ENCODE results near the gene TRIO.

Gene TRIO

DNA sequence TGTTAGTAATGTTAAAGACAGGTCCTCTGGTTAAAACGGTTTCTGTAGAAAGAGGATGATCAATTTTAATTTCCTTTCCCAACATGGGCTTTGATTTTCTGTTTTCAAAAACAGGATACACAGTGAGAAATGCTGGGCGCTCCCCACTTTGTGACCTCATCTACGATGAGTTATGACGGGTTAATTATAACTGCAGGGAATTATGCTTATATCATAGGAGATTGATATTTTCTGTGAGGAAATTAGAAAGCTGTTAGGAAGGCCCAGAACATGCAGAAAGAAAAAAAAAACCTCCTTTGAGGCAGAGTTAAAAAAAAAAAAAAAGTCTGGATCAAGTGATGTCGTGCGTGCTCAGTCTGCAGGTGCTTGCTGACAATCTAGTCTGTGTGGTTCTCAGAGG lies 261.6 kb downstream of the TRIO start:
- no peak for DNase-seq

DNA sequence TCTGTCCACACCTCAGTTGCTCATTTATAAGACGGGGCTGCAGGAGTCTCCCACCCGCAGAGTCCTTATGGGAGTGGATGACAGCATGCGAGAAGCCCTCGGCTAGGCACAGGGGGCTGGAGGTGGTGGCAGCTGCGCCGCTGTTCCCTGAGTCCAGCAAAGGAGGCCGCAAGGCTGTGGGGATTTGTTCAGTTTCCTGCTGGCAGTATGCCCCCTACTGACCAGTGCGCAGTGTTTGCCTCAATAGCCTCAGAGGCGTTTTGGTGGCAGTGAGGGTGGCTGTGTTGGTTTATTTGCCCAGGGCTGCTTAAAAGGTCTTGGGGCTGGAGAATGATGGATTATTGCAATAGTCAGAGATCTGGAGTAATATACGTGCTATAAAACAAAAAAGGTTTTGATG lies 262.1 kb downstream of the TRIO start:
- DNase-seq, result no peak

DNA sequence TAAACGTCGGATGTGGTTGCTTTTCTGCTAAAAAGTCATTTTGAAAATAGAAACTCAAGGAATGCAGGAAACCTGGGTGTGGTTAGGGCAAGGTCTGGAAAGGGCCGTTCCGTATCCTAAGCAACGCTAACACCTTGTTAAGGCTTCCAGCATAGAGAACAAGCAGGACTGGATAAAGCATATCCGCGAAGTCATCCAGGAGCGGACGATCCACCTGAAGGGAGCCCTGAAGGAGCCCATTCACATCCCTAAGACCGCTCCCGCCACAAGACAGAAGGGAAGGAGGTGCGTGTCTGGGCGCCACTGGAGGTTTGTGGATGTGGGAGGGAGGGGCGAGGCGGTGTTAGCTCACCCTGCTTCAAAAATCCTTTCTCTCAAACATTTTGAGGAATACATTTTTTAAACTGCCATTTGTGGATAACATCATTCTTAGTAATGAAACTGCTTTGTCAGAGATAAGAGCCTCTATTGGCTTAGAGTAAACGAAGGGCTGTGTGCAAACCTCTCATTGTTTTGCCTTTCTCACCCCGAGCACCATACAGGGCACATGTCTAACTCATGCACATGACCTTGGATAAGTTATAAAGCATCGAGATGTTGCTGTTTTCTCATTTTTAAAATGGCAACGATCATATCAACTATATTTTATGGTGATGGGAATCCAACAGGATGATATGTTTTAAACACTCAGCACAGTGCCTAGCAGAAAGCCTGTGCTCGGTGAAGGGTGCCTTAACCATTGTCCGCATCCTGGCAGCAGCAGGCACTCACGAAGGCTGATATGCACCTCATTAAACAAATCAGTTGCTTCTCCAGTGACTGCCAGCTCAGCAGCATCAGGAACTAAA lies 262.8 kb downstream of the TRIO start:
- no peak for DNase-seq

DNA sequence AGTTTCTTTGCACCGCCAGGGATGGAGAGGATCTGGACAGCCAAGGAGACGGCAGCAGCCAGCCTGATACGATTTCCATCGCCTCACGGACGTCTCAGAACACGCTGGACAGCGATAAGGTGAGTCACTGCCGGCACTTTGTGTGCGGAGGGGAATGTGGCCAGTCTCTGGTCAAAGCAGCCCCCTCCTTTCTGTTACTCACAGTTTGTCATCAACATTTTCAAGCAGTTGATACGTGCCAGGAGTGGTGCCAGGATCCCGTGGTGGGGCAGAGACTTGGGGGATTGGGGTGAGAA lies 263.4 kb downstream of the TRIO start:
- DNase-seq, result no peak

DNA sequence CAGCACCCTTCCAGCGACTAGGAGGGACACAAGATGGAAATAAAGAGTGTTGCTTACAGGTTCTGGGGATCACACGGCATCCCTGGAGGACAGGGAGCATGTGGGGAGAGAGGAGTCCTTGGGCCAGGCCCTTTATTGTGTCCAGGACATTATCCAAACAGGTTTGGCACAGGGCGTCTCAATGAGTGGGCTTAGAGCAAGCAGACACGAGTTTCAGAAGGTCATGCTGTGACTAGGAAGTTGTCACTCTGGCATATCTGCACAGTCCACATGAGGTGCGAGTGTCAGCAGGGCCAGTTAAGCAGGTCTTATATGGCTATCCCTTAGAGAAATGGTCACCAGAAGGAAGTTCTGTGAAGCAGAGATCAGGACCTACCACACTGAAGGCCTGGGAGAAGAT lies 263.9 kb downstream of the TRIO start:
- DNase-seq, result no peak

DNA sequence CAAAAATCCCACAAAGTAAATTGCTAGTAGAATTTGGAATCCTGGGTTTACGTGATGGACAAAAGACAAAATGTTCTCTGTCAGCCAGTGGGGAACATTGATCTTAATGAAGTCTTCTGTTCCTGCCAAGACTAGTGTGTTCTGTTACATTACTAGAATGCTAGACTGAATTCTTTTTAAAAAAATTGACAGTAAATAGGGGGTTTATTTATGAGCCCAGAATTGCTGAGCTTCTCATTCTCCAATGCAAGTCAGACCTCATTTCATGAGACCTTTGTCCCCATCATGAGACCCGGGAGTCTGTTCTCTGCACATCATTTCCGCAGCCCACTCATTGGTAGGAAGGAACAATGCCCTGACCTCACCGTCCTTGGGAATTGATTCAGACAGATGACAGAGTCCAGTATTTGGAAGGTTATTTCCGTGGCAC lies 264.6 kb downstream of the TRIO start:
- DNase-seq, result no peak

DNA sequence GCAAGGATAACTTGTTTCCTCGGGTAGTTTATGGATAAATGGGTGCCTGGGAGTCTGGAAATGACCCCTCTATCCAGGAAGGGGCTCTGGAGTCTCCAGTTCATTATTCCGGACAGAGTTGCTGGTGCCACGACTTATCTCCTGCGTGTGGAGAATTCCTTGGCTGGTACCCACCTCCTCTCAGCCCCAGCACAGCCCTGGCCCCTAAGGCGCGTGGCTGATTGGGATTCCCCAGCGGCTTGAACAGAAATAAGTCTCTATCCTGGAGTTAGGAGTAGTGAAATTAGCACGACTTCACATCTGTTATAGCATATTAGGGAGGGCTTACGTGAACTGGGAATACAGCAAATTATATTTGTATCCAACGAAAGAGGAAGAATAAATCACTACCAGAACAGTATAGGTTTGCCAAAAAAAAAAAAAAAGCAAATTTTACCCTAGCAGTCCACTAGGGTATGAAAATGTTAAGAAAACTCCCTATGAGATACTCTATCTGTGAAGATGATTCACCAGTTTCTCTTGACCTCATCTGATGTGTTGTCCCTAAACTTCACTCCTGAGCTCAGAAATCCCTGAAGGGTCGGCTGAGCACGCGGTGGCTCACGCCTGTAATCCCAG lies 265.9 kb downstream of the TRIO start:
- DNase-seq, result no peak

DNA sequence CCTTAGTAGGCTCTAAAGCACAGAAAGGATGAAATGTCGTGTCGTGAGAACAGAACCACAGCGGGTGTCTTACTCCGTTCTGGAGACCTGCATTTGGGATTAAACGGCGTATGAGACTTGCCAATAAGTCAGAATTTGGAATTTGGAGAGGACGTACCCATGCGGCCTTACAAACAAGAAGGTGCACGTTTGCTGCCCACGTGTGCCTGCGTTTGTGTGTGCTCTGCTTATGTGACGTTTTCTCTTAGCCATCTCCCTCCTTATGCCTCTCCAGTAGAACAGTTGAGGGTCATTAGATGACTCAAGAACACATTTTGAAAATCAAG lies 266.9 kb downstream of the TRIO start:
- no peak for DNase-seq

DNA sequence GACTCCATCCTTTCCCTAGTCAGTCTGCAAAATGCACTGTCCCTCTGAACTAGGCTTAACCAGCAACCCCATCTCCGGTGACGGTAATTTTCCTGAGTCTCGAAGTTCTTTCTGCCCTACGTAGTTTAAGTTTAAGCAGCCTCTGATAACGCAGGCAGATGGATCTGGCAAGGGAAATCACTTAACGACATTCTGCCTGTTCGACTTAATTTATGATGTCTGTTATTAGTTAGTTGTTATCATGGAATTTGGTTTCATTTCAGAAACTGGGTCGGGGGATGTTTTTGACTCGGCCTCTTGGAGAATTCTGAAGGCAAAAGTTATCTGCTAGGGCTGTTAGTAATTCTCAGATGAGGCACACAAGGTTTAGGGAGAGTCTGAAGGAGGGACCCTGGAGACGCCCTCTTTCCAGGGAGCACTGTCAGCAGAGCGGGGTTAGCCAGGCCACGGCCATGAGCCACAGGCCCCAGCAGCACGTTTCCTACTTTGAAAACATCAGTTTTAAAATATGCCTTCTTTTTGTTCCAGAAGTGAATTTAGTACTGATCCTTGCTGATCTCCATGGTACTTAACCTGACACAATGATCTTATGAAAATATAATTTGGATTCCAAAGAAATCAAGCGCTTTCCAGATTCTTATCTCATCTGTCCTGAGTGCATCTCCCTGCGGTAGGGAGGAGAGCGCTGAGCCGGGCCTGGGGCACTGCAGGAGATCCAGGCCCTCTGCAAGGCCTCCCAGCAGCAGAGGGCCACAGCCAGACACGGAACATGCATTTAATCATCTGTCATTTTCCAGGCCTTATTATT lies 267.5 kb downstream of the TRIO start:
- DNase-seq, result no peak

DNA sequence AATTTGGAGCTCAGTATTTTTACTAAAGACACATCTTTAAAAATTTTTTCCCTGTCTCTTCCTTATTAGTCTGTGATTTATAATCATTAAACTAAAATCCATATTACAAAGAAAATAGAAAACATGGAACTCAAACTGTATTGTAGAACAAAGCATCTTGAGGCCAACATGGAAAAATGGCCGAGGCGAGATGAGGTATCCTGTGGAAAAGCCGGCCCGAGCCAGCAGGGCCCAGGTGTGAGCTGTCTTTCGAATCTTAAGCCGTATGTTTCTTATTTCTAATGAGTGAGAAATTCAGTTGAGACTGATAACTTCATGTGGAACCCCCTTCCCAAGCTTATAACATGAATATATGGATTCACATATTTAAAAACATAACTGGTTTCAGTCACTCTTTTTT lies 268.1 kb downstream of the TRIO start:
- DNase-seq, result no peak

DNA sequence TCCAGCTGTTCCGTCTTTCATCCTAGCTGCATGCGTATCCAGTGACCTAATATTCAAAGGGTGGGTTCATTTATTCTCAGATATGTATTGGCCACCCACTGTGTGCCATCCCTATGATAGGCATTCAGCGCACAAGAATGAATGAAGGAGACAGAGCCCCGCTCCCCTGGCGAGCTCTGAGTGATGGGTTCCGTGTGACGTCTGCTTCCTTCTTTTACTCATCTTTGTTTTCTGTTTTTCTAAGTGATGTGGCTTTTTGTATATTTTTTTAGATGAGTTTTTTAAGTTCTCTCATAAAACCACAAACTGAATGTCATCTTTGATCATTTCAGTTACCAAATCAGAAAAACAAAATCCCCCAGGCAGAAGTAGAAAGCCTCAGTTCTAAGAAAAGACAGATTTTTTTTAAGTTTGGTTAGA lies 270.2 kb downstream of the TRIO start:
- DNase-seq, result peak; percentile 55

DNA sequence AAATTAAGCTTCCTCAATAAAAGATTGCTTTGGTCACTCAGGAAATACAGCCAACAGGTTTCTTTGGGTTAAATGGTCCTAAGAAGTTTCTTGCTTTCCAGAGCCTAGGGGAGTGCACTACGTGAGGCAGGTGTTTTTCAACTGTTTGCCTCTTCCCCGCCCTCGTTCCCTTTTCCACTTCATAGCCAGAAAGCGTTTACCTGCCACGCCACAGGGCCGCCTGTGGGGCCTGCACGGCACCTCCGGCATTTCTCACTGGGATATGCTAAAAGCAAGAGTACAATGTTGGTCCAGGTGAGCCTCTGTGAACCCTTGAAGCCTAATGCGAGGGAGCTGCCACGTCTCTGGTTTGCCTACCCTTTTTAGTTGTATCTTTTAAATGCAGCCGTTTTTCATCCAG lies 270.9 kb downstream of the TRIO start:
- peak; percentile 21 for DNase-seq

DNA sequence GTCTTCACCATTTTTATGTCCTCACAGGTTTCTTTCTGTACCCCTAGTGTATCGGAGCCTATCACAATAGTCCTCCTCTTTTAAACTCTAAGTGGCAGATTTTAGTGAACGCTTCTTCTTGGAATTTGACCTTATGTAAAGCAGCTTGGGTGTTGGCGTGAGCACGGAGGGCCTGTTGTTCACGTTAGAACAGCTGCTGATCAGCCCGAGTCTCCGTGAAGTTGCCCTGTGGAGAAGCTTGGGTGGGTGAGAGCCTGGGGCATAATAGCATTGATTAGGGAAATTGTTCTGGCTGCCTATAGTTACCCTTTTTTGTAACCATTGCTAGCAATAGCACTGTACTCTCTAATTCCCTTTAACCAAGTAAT lies 271.5 kb downstream of the TRIO start:
- no peak for DNase-seq

DNA sequence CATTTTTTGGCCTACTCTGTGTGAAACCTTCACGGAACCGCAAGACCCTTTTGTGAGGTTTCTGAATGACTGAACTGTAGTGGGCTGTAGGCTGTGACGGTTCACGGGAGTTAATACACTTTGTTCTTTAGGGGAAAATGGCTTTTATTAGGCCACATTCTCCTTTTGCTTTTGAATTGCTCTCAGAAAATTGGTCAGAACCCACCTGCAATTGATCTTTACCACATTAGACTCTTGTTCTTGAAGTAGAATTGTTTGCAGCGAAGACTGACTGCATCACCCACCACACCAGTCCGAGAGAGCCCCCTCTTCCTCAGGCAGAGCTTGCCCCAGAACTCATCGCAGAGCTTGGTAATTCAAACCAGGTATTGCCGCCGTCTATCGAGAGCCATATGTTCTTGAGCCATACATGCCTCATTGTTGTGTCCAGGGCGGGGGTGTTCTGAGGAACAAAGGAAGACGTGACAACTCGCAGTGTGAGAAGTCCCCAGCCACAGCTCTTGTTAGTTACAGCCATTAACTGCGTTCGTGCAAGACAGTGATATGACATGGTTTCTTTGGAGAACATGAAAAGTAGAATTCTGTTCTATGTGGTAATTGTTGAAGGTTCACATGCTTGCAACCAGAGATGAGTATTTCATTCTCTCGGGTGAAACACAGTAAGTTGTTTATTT lies 272.0 kb downstream of the TRIO start:
- peak; percentile 41 for DNase-seq

DNA sequence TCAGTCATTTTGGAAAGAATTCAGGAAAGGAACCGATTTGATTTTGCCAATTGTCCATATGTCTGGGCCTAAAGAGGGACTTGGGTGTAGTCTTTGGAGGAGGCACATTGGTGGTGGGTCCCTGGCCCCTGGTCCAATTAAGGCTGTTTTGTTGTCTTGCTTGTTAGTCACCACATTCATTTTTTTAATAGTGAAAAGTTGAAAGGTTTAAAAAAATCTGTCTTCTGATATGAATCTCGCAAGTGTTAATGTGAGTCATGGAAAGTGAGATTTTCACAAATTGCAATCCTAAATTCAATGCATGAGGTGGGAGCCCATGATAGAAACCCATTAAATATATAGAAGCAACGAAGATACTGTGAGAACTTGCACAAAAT lies 272.5 kb downstream of the TRIO start:
- DNase-seq, result peak; percentile 33

DNA sequence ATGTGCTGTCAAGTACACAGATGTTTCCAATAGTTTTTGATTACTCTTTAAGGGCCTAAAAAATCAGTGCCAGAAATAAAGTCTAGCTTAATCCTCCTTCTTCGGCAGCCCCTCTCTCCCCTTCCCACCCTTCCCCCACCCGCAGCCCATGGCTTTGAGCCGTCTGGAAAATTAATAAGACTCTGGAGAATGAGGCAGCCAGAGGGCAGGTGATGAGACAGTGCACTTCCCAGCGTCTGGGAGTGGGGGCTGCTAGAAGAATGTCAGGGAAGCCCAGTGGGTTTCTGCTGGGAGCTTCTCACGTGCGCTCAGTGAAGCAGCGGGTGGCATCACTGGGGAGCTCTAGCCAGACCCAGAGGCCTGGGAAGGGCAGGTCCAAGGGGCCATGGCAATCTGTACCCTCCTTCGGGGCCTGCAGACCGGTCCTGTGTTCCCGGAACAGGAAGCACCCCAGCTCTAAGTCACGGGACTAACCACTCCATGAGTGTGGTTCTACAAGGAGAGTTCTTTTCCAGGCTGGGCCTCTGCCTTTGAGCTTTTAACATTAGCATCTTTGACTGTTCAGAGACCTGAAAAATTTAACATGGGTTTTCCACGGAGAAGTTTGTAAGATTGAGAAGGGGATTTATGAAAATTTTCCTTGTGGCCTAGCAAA lies 273.6 kb downstream of the TRIO start:
- DNase-seq, result no peak

DNA sequence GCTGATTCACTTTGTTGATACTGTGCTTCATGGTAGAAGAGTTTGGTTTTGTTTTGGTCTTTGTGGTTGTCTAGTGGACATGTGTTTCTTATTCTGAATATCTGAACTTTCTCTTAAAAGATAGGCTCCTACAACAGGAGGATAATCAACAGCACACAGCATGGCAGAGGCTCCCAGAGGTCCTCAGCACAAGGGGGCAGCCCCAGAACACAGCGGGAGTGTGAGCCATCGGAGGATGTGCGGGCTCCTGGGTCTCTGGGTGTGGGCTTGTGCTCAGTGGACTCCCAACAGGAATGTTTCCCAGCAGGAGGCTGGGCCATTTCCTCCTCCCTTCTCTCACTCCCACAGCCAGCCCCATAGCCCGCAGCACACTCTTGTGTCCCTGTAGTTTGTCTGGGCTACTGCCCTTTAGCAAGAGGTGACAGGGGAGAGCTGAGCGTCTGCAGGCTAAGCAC lies 274.2 kb downstream of the TRIO start:
- DNase-seq, result no peak

DNA sequence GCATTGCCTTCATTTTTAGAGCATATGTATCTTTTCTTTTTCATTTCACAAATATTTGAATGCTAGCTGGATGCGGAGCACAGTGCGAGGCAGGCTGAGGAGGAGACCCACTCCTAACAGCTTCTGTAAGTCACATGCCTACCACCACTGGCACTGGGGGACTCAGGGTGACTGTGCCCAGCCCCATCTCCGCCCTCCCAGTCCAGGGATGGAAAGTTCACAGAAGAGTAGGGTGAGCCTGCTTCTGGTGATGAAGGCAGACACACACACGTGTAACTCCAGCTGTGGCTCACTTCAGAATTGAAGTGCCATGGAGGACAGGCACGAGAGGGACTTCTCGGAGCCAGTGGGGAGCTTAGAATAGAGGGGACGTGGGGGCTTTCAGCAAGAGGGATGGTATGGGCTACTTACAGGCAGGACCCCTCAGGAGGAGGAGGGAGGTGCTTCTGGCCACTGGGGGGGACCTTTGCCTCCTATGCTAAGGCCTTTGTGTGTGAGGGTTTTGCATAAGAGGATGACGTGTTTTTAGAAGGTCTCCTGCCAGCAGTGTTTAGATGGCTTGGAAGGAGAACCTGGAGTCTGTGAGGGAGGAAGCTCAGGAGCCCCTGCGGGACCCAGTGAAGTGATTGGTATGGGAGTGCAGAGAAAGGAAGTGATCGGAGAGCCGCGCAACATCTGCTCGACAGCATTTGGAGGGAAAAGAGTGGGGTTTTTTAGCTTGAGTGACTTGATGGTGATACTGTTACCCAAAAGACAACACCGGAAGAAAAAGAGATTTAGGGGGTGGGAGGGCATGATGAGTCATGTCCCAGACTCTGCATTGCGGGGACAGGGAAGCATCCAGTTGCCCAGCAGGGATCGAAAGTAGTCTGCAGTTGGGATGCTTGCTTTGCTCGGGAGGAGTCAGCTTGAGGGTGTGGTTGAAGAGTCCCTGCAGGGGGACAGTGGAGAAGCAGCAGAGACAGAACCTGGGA lies 274.9 kb downstream of the TRIO start:
- DNase-seq, result no peak

DNA sequence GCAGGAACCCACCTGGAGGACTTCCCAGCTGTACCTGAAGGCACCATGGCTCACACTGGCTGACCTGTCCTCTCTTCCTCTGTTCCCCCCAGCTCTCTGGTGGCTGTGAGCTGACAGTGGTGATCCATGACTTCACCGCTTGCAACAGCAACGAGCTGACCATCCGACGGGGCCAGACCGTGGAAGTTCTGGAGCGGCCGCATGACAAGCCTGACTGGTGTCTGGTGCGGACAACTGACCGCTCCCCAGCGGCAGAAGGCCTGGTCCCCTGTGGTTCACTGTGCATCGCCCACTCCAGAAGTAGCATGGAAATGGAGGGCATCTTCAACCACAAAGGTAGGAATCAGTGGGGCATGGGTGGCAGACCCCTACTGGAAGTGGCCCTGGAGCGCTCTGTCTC lies 276.5 kb downstream of the TRIO start:
- no peak for DNase-seq

DNA sequence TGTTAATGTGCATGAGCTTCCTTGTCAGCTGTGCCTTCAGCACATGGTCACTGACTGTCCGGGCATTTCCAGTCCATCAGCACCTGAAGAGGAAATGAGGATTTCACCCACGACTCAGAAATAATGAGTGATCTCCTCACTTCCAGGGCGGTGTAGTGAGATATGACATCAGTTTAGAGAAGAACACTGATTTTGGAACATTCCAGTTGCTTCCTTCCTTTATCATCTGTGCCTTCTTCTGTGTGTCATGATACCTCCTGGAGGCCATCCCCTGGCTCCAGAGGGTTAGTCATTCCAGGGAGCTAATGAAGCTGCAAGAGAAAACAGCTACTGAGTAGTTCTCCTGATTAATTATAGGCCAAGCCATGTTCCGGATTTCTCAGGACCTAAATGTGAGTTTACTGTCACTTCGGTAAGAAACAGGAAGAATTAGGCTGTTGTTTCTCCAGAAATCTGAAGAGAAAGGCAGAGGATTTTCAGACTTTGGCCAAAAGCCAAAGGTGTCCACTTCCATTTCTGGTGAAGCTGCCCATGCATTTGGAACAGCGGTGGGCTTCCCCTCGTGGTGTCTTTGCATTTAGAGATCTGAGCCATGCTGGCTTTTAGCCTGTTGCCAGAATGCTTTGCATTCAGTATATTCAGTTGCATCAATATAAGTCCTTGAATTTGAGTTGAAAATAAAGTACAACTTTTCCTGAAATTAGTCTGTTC lies 277.1 kb downstream of the TRIO start:
- no peak for DNase-seq

DNA sequence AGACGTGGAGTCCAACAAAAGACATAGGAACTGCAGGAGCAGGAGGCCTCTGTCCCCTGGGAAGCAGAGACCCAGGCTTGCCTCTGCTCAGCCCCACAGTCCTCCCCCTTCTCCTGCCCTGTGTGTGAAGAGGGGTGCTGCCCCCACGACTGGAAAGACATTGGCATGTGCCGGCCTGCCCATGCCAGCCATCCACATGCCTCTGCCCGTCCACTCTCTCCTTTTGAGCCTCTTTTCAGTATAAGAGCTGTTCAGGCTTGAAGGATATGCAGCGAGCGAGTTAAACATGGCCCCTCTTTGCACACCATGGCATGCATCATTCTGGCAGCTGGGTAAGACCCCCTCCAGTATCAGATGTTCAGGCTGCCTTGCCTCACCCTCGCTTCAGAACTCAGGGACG lies 278.7 kb downstream of the TRIO start:
- no peak for DNase-seq

Measured in activated CD4-positive, alpha-beta T cell treated with anti-CD3 and anti-CD28 coated beads for 48 hours (primary cell).